GM19099 (cell line): ENCODE results near the gene LSM6.

Experiments used
- POLR2A ChIP-seq: IDR thresholded peaks from 3 replicates; pipeline ENCODE4 v1.6.1; 2011; ENCODE audit warnings: low read depth; ENCODE audit not compliant: insufficient read length; ENCODE audit errors: extremely low read depth

Gene LSM6

DNA sequence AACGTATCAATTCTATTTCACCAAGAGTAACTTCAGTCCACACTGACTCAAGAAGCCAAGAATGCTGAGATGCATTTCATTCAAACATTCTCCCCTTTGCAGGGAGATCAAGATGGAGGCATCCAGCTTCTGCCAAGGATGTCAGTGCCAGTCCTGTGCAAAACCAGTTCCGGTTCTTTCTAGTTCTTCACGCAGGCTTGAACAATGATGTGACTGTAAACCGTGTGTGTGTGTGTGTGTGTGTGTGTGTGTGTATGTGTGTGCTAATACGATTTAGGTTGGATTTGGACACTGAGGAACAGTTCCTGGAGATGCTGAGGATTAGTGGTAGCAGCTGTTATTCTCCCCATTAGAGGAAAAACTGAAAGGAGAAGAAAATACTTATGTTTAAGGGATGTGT, 38.7 kb downstream of the LSM6 start, which contains the start of gene REELD1:
Gene REELD1 (plus strand): TSS at position 301 of the 400 bp plus-strand sequence. CDS start 2,415 bp downstream, outside the sequence.
- TF ChIP-seq POLR2A: no peak

DNA sequence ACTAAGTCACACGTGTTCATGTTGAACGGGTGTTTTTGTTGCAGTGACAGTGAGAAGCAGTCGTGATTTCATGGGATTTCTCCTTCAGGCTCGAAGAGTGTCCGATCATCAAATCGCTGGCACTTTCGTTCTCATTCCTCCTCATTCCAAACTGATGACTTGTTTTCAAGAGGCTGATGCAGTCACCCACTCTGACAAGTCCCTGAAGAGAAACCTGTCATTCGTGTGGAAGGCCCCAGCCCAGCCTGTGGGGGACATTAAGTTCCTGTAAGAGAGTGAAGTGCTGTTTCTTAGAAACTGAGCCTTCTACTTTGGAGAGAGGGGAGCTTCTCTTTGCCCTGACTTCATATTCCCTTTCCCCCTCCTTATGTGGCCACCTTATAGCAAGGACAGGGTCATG, 46.8 kb downstream of the LSM6 start:
- no peak for TF ChIP-seq POLR2A

DNA sequence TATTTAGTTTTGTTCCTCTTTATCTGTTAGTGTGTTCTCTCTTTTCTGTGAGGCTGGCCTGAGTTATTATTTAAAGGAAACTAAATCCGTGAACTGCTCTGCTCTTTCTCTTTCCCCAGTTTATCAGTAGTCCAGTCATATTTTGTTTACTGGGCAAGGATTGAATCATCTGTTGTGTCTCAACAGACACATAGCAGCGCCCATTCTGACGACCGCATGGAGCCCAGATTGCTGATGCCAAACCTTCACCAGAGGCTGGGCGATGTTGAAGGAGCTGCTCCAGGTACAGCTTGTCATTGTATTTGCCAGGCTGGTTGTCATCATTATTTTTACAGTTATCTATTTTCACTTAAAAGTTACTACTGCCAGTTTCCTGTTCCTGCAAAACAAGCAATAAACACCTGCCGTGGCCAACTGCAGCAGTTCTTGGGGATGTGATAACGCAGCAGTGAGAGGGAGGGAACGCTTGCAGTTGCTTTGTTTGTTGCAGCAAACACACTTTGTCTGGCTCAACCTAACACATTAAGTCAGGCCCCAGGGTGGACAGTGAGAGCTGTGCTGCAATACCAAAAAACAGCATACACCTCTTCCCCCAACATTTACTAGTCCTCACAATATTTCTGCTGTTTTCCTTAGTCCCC, 48.9 kb downstream of the LSM6 start:
- no peak for TF ChIP-seq POLR2A

DNA sequence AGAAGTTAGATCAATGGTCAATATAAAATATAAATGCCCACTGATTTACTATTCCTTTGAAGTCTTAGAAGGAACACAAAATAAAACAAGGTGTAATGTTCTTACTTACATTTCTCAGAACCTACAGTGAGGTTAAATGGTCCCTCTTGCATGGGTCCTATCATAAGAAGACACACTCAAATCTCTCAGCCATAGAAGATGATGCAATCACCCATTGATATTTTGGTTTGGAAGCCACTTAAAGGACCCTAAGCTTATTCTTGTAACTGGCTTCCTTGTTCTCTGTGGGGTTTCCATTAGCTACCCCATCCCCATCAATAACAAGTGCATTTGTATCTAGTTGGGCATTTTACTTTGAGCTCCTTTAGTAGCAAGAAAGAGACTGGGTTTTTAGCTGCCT, 53.9 kb downstream of the LSM6 start:
- TF ChIP-seq POLR2A: no peak

DNA sequence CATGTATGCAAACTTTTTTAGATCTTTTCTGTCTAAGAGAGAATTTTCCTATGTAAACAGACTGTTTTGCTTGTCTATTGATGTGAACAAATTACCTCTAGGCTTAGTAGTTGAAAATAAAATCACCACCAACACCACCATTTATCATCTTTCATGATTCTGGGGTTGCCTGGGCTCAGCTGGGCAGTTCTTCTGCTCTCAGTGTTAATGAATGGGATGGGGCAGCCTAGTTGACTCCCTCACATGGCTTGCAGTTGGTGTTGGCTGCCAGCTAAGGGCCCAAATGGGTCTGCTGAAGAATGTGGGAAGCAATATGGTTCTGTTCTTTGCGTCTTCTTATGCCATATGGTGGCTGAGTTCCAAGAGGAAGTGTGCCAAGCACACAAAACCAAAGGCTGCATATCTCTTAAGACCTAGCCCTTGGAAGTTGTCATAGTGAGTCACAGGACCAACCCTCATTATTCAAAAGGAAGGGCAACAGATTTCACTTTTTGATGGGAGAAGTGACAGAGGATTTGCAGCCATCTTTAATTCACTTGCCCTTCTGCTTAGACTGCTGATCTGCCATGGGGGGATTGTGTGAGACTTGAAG, 56.7 kb downstream of the LSM6 start:
- TF ChIP-seq POLR2A: no peak

DNA sequence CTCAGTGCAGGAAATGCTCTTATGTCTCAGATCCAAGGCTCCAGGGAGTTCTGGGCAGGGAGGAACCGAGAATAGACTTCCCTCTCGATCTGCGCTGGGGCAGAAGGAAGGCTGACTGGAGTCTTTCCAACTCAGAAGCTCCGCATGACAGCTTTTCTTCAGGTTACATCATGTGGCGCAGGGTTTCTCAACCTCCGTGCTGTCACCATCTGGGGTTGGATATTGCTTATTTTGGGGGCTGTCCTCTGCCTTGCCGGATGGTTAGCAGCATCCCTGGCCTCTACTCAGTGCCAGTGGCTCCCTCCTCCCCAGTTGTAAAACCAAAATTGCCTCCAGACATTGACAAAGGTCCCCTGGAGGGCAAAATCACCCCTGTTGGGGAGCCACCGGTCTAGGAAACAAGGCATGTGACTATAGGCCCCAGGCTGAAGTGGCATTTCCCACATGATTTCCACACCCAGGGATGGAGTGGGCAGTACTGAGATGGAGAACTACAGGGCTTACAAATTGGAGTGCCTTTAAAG, 60.2 kb downstream of the LSM6 start:
- TF ChIP-seq POLR2A: no peak

DNA sequence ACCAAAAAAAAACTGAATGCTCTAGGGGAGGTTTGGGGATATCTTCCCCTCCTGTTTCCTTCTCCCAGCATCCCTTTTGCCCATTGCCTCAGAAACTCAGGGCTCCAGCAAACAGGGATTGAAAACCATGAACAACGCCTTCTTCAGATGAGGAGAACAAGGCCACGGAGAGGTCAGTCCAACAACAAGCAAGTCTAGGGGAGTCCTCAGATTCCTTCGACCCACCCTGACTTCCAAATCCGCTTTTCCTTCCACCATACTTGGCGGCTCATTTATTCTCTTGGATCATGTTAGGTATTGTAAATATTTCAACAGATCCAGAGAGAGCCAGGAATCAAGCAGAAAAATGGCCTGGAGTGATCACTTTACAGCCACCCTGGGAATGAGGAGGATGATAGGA, 60.7 kb downstream of the LSM6 start:
- TF ChIP-seq POLR2A: no peak

DNA sequence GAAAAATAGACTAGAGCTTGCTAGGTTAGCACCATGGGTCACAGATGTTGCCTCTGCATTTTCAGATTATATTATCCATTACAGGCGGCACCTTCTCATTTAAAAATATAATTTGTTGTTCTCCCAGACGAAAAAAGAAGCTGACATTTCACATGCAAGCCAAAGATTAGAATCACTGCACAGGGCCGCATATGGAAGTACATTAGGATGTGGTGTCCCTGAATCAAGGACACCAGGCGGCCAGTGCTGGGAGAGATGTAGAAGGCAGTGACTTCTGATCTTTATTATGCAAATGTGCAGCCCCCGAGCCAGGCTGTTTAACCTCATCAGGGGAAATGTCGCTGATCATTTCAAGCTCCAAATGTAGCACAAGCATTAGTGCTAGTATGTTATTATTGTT, 61.6 kb downstream of the LSM6 start:
- TF ChIP-seq POLR2A: no peak

DNA sequence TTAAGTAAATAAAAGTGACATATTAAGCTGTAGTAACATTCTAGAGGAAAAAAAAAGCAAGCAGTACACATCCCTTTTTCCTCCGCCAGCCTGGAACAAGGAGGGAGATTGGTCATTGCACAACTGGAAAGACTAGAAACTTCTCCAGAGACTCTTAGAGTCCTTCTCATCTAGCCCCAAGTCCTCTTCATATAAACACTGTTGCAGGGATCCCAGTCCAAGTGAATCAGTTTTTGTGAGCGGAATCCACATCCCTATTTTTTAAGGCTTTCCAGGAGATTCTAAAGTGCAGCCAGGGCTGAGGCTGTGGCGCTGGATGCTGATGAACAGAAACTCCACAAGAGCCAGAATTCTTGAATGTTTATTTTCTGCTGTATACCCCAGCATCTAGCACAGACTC, 62.6 kb downstream of the LSM6 start:
- TF ChIP-seq POLR2A: no peak
